Fibroblast of mammary gland (primary cell): ENCODE results near the gene MYL7.

Source experiments
- DNase-seq: peaks from one replicate; pipeline ENCODE4 v3.0.0-alpha.2; 2010; ENCODE audit warnings: low read depth
- H3K4me3 ChIP-seq: 2 replicates; pipeline ENCODE4 v1.5.1; 2011; ENCODE audit warnings: low read depth, mild to moderate bottlenecking, low read length, moderate library complexity; ENCODE audit not compliant: control insufficient read depth
- CTCF ChIP-seq: conservative IDR thresholded peaks from 2 replicates; pipeline ENCODE4 v1.5.1; 2011; ENCODE audit warnings: low read depth, low read length, inconsistent platforms; ENCODE audit not compliant: control insufficient read depth, insufficient read depth

The MYL7 gene

GRCh38 chr7:44111761-44112160 is 29.4 kb downstream of the MYL7 start:
- no peak overlapping the region for H3K4me3 ChIP-seq
- TF ChIP-seq CTCF = no peak
- DNase-seq = no peak

- TF ChIP-seq CTCF = no peak
- DNase-seq = no peak
- H3K4me3 ChIP-seq = no peak overlapping the region
Measured at GRCh38 chr7:44110719-44111635, 30.2 kb downstream of the MYL7 start.

GRCh38 chr7:44109991-44110390 is 31.1 kb downstream of the MYL7 start:
- TF ChIP-seq CTCF = no peak
- H3K4me3 ChIP-seq = no peak overlapping the region
- DNase-seq = no peak

- no peak for TF ChIP-seq CTCF
- no peak overlapping the region for H3K4me3 ChIP-seq
- DNase-seq = no peak
Measured at GRCh38 chr7:44108768-44109750, 32.1 kb downstream of the MYL7 start.

GRCh38 chr7:44107961-44108767 is 33.0 kb downstream of the MYL7 start:
- no peak for TF ChIP-seq CTCF
- DNase-seq = no peak

GRCh38 chr7:44107116-44107960 is 33.8 kb downstream of the MYL7 start:
- DNase-seq = no peak
- H3K4me3 ChIP-seq = no peak overlapping the region
- no peak for TF ChIP-seq CTCF

More at GRCh38 chr7:44107961-44108767, 33.0 kb downstream of the MYL7 start:
- H3K4me3 ChIP-seq = no peak overlapping the region
